Body of pancreas (tissue), 4 donors: ENCODE data around the gene ITGA1.

Experiments
- CTCF ChIP-seq, 7 experiments: fragments of 450-650 bp in 4 of 7; fragments of 200-600 bp in 3 of 7; sonication (generic) in 3 of 7; IDR thresholded peaks; one replicate each; pipeline ENCODE4 v1.5.1; 2016 to 2019; ENCODE audit warnings: antibody characterized with exemption in 7 of 7
- POLR2A ChIP-seq, 3 donors: fragments of 450-650 bp; IDR thresholded peaks; one replicate each; pipeline ENCODE4 v1.6.1; 2016; ENCODE audit warnings: antibody characterized with exemption in 3 of 3, mild to moderate bottlenecking in 2 of 3

GRCh38 chr5:52760695-52761366 lies 26.9 kb upstream of the ITGA1 start:
- TF ChIP-seq CTCF (IDR thresholded peaks at IDR 0.05) = no peak
- TF ChIP-seq POLR2A (IDR thresholded peaks at IDR 0.05) = no peak
